Esophagus squamous epithelium (tissue), 4 donors: ENCODE measurements around the gene CD3E.

Experiments used
- CTCF ChIP-seq, 6 experiments: fragments of 450-650 bp in 4 of 6; fragments of 200-600 bp in 2 of 6; sonication (generic) in 2 of 6; IDR thresholded peaks; one replicate each; pipeline ENCODE4 v1.5.1; 2016 to 2019; ENCODE audit warnings: antibody characterized with exemption in 6 of 6, mild to moderate bottlenecking in 4 of 6, moderate library complexity in 4 of 6
- POLR2A ChIP-seq, 4 donors: fragments of 450-650 bp; IDR thresholded peaks; one replicate each; pipeline ENCODE4 v1.6.1; 2017; ENCODE audit warnings: antibody characterized with exemption in 4 of 4, mild to moderate bottlenecking in 4 of 4, moderate library complexity in 3 of 4

- TF ChIP-seq POLR2A (IDR thresholded peaks at IDR 0.05) (no peak), CTCF (IDR thresholded peaks at IDR 0.05) (no peak)
Observed at GRCh38 chr11:118340449-118340848, 35.9 kb downstream of the CD3E start.
